ENCODE data around the gene ARHGAP8.

- no peak for TF ChIP-seq CTCF (IDR thresholded peaks at IDR 0.05)
- TF ChIP-seq POLR2A (IDR thresholded peaks at IDR 0.05): no peak
Observed at GRCh38 chr22:44847380-44847779, 95.0 kb downstream of the ARHGAP8 start.
